ENCODE results near the gene SMDT1.
"Not testable (repeated sequence)": the region's sequence is repeated elsewhere in the genome, so short reads cannot be mapped to it uniquely, and the experiment has no call there.

The SMDT1 gene

DNA sequence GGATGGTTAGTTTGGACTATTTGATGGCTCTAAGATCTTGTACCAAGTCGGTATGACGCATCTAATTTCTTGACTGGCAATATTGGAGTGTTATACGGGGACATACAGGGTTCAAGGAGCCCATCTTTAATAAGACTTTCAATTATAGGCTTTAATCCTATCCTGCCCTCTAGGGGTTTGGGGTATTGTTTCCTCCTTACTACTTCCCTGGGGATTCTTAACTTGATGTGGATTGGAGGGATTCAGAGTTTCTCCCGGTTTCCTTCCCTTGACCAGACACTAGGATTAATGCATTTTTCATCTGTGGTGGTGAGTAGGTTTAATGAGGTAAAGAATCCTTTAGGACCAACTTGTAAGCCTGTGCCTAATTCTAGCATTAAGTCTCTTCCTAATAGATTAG lies 32.3 kb downstream of the SMDT1 start:
- no peak for DNase-seq (ENCODE audit: low read depth)

DNA sequence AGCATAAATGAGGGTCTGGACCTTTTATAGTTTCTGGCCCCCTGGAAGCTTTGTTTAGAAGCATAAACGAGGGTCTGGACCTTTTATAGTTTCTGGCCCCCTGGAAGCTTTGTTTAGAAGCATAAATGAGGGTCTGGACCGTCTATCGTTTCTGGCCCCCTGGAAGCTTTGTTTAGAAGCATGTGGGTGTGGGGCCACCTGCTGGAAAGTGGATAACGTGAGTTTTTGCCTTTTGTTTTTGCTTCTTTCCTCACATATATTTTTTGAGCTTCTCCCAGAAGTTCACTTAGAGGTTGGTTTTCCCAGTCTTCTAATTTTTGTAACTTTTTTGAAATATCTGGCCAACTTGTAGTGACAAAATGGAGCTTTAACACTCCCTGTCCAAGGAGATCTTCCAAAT lies 33.3 kb downstream of the SMDT1 start:
- DNase-seq (ENCODE audit: low read depth), result not testable (repeated sequence)

DNA sequence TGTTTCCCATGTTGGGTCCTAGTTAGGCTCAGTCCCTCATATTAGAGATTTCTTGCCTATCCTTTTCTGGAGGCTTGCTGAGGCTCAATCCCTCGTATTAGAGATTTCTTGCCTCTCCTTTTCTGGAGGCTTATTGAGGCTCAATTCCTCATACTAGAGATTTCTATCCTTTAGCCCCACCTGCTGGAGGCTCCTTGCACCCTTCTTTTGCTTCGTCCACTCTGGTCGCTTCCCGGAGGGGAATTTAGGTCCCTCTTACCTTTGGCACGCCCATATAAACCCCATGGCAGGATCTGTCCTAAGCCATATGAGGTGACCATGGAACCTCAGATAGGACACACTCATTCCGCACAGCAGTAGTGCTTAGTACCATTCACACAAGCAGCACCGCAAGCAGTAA lies 35.2 kb downstream of the SMDT1 start:
- DNase-seq (ENCODE audit: low read depth), result no peak

DNA sequence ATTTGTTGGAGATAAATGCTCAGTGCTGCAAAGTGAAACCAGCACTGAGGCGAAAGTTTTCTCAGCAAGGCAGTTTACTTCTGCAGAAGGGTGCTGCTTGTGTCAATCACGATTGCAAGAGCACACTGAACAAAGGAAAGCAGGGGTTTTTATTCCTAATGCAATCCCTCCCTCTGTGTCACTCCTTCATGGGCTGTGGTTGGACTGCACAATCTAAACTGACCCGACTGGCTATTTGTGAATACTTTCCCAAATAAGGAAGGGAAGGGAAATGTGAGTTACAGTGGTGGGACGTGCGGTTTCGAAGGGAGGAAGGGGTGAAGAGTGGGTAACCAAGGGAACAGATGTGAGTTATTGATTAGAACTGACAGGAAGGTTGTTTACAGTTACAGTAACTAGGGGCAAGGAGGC lies 35.9 kb downstream of the SMDT1 start:
- not testable (repeated sequence) for DNase-seq (ENCODE audit: low read depth)

DNA sequence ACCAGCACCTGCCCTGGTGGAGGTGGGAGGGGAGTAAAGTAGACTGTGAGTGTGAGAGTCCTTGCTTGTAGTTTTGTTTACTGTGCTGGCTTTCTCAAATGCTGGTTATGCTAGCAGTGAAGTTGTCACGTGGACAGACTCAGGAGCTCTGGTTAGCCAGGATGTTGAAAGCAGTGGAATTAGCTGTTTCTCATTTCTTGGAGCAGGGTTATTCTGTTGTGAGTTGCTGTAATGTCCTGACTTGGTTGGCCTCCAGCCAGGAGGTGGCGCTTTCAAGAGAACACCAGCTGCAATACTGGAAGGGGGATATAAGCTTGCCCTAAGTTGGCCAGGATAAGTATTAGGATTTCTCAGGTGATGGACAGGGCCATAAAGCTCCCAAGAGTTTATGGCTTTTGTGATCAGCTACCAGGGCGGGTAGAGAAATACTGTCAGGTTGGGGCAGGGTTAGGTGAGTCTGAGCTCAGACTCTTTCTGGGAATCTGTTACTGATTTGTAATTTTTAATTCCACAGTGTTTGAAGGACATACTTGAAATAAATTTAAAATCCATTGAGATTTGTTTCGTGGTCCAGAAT lies 37.4 kb downstream of the SMDT1 start:
- DNase-seq (ENCODE audit: low read depth), result no peak

DNA sequence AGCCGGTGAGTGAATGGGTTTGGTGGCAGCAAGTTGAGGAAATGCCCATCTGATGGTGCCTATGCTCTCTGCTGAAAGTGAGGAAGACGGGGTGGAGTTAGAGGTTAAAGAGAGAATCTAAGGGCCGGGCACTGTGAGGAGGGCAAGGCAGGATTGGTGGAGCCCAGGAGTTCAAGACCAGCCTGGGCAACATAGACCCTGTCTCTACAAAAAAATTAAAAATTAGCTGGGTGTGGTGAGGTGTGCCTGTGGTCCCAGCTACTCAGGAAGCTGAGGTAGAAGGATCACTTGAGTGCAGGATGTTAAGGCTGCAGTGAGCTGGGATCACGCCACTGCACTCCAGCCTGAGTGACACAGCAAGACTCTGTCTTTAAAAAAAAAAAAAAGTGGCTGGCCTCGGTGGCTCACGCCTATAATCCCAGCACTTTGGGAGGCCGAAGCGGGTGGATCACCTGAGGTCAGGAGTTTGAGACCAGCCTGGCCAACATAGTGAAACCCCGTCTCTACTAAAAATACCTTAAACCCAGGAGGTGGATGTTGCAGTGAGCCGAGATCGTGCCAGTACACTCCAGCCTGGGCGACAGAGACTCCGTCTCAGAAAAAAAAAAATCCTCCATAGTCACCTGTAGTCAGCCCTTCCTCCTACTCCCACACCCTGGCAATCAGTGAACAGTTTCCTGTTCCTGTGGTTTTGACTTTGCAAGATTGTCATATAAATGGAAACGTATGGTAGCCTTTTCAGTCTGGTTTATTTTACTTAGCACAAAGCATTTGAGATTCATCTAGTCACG lies 40.9 kb downstream of the SMDT1 start:
- DNase-seq (ENCODE audit: low read depth), result not testable (repeated sequence)

DNA sequence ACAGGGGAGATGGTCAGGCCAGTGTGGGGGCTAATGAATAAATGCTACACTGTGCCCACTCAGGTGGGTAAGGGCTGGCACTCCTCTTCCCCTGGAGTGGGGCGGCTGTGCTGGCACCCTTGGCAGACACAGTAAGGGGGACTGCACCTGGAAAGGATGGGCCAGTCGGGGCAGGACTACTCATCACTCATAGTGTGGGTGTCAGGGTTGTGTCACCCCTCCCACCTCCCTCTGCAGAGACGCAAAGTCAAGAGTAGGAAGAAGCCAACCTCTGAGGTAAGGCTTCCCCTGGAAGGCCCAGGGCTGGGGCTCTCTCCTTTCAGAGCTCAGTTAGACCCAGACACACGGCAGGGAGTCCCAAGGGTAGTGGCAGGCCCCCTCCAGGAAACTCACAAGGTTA lies 44.0 kb downstream of the SMDT1 start:
- not testable (repeated sequence) for DNase-seq (ENCODE audit: low read depth)

DNA sequence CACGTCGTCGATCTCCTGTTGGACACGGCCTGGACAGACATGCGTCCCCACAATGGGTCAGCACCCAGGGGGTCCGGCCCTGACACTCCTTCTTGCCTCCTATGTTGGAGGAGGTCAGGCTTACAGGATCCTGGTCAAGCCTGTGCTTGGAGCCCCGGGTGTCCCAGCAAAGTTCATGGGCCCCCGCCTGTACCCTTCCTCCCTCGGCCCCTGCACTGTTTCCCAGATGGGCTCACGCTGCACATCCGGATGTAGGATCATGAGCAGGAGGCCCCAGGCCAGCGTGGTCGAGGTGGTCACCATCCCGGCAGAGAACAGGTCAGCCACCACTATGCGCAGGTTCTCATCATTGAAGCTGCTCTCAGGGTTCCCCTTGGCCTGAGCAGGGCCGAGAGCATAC lies 48.1 kb downstream of the SMDT1 start:
- no peak for DNase-seq (ENCODE audit: low read depth)

DNA sequence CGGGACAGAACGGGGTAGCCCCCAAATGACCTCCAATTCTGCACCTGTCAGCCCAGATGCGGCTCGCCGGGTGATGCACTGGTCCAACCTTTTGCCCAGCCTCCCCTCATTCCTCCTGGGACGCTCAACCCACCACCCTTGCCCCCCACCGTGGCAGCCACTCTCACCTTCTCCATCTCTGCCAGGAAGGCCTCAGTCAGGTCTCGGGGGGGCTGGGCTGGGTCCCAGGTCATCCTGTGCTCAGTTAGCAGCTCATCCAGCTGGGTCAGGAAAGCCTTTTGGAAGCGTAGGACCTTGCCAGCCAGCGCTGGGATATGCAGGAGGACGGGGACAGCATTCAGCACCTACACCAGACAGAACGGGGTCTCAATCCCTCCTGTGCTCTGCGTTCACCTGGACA lies 48.5 kb downstream of the SMDT1 start:
- not testable (repeated sequence) for DNase-seq (ENCODE audit: low read depth)

DNA sequence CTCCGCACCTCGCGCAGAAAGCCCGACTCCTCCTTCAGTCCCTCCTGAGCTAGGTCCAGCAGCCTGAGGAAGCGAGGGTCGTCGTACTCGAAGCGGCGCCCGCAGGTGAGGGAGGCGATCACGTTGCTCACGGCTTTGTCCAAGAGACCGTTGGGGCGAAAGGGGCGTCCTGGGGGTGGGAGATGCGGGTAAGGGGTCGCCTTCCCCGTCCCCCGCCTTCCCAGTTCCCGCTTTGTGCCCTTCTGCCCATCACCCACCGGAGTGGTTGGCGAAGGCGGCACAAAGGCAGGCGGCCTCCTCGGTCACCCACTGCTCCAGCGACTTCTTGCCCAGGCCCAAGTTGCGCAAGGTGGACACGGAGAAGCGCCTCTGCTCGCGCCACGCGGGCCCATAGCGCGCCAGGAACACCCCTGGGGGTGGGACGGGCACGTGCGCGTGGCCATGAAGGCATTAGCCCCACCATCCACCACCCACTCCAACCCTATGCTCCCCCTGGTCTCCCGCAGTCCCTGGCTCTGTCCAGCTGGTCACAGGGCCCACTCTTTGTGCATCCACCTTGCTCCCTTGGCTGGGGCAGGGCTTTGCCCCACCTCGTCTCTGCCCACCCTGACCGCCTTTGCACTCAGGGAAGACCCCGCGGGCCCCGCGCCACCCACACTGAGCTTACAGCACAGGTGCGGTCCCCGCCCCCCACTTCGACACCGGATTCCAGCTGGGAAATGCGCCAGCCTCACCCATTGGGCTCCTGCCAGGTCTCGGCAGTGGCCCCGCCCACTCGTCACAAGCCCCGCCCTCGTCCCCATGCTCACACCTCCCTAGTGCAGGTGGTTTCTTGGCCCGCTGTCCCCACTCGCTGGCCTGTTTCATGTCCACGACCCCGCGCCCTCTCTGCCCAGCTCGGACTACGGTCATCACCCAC lies 49.5 kb downstream of the SMDT1 start:
- not testable (repeated sequence) for DNase-seq (ENCODE audit: low read depth)

DNA sequence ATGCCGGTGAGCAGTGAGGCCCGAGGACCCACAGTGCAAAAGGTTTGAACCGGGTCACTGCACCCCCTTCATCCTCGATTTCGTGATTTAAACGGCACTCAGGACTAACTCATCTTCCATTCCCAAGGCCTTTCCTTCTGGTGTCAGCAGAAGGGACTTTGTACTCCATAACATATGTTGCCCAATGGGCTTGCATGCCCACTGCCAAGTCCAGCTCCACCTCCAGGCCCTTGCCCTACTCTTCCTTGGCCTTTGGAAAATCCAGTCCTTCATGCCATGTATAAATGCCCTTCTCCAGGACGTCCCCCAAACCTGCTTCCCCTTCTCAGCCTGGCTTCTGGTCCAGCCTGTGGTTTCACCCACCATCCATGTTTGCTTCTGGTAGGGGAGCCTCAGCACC lies 50.7 kb downstream of the SMDT1 start:
- DNase-seq (ENCODE audit: low read depth), result not testable (repeated sequence)

DNA sequence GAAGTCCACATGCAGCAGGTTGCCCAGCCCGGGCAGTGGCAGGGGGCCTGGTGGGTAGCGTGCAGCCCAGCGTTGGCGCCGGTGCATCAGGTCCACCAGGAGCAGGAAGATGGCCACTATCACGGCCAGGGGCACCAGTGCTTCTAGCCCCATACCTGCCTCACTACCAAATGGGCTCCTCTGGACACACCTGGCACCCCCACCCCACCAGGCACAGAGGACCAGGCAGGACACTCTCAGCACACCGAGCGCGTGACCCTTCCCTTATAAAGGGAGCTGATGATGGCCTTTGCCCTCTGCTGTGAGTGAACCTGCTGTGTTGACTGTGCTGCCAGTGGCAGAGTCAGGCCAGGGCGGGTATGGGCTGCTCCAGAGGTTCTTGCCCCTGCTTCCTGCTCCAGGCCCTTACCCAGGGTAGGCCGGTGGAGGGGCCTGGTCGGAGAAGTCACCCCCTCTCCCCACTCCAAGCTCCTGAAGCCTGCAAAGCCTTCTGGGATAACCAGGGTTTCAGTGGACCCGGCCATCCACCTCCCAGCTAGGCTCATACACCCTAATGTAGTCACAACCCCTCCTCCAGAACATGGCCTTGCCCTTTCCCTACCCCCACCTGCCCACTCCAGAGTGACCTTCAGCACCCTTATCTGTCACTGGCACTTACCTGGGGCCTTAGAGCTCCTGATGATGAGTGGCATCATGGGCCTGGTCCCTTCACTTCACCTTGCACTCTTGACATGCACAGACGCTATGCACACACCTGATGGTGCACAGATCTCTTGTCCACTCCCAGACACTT lies 51.3 kb downstream of the SMDT1 start, which contains the start of gene CYP2D6:
TSS of gene CYP2D6 (minus strand) at position 172 of the 793 bp plus-strand sequence. CDS start at position 153, 19 bp downstream.
- not testable (repeated sequence) for DNase-seq (ENCODE audit: low read depth)

DNA sequence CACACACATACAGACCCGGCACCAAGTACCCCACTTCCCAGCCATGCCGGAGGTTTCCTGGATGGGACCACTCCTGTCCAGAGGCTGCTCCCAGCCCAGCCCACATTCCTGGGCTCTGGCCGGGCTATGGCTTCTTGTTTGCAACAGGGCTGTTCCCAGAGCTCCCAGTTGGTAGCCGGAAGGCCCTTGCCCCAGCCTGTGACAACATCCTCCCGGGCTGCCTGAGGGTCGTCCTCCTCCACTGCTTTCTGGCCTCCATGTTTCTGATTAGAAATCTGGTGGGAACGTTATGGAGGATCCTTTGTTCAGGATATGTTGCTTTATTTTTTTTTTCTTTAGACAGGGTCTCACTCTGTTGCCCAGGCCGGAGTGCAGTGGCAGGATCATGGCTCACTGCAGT lies 52.1 kb downstream of the SMDT1 start:
- DNase-seq (ENCODE audit: low read depth), result no peak

DNA sequence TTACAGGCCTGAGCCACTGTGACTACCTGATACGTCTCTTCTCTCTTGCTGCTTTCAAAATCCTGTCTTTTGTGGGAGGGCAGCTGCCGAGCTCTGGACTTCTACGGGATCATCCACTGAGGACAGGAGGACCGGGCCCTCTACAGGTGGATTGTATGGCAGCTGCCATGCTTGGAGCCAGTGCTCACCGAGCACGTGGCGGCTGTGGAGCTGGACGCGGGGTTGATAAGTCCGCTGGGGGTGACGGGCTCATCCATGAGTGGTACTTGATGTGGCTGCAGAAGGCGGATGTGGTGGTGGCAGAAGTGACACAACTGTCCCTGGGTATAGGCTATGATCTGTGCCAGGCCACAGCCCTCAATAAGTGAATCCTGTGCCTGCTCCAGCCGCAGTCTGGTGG lies 53.0 kb downstream of the SMDT1 start:
- no peak for DNase-seq (ENCODE audit: low read depth)

All from activated T-cell treated with anti-CD3 and anti-CD28 coated beads for 48 hours (primary cell).